ENCODE data around the gene BMI1.
"Not testable (repeated sequence)": the region's sequence is repeated elsewhere in the genome, so short reads cannot be mapped to it uniquely, and the experiment has no call there.

The BMI1 gene

GRCh38 chr10:22339761-22340328 is 18.9 kb downstream of the BMI1 start:
- DNase-seq (ENCODE audit: low spot score), result no peak

- DNase-seq (ENCODE audit: low spot score), result peak; percentile 72
Measured at GRCh38 chr10:22340329-22341189, 19.7 kb downstream of the BMI1 start.

- no peak for DNase-seq (ENCODE audit: low spot score)
Measured at GRCh38 chr10:22341190-22341925, 20.5 kb downstream of the BMI1 start.

GRCh38 chr10:22341926-22342196 is 21.0 kb downstream of the BMI1 start:
- DNase-seq (ENCODE audit: low spot score), result no peak

GRCh38 chr10:22342421-22342820 is 21.5 kb downstream of the BMI1 start:
- no peak for DNase-seq (ENCODE audit: low spot score)

- no peak for DNase-seq (ENCODE audit: low spot score)
Measured at GRCh38 chr10:22343731-22344130, 22.8 kb downstream of the BMI1 start.

- DNase-seq (ENCODE audit: low spot score), result no peak
Measured at GRCh38 chr10:22344249-22344648, 23.4 kb downstream of the BMI1 start.

GRCh38 chr10:22344781-22345300 is 23.9 kb downstream of the BMI1 start:
- no peak for DNase-seq (ENCODE audit: low spot score)

GRCh38 chr10:22345301-22346095 is 24.6 kb downstream of the BMI1 start, which contains the start of gene SPAG6:
Gene SPAG6, plus strand, starts transcription at chr10:22345496. Its CDS starts 116 bp downstream, at chr10:22345612.
- DNase-seq (ENCODE audit: low spot score), result no peak

GRCh38 chr10:22346096-22346661 is 25.3 kb downstream of the BMI1 start:
- DNase-seq (ENCODE audit: low spot score), result no peak

- DNase-seq (ENCODE audit: low spot score), result no peak
Measured at GRCh38 chr10:22349755-22350154, 28.9 kb downstream of the BMI1 start.

- no peak for DNase-seq (ENCODE audit: low spot score)
Measured at GRCh38 chr10:22351131-22351703, 30.3 kb downstream of the BMI1 start.

- DNase-seq (ENCODE audit: low spot score), result no peak
Measured at GRCh38 chr10:22356324-22356873, 35.5 kb downstream of the BMI1 start.

- not testable (repeated sequence) for DNase-seq (ENCODE audit: low spot score)
Measured at GRCh38 chr10:22357770-22358169, 36.9 kb downstream of the BMI1 start.

GRCh38 chr10:22363305-22363704 is 42.4 kb downstream of the BMI1 start:
- DNase-seq (ENCODE audit: low spot score), result no peak

GRCh38 chr10:22364407-22365140 is 43.7 kb downstream of the BMI1 start:
- DNase-seq (ENCODE audit: low spot score), result no peak

GRCh38 chr10:22365233-22365632 is 44.3 kb downstream of the BMI1 start:
- DNase-seq (ENCODE audit: low spot score), result no peak

GRCh38 chr10:22365644-22366434 is 44.9 kb downstream of the BMI1 start:
- no peak for DNase-seq (ENCODE audit: low spot score)

GRCh38 chr10:22366435-22366703 is 45.5 kb downstream of the BMI1 start:
- DNase-seq (ENCODE audit: low spot score), result no peak

- DNase-seq (ENCODE audit: low spot score), result no peak
Measured at GRCh38 chr10:22366771-22367170, 45.9 kb downstream of the BMI1 start.
